Smooth muscle cell (in vitro differentiated cells): Measurements from ENCODE around the gene LMX1A. TPM values are rescaled to one million over a fixed set of nuclear protein-coding genes. Genes with fewer than 3 reads are reported as not detected.

Experiments
- DNase-seq: peaks from one replicate; lab custom pipeline; 2025; ENCODE audit not compliant: unreplicated experiment; lab: John Stamatoyannopoulos, UW
- H2AFZ ChIP-seq: fragments of 200-600 bp; sonication (generic); 2 replicates; pipeline ENCODE4 v1.6.0; 2016; ENCODE audit warnings: antibody characterized with exemption, low read depth, mild to moderate bottlenecking
- H3F3A ChIP-seq: fragments of 200-600 bp; sonication (generic); 2 replicates; pipeline ENCODE4 v1.6.0; 2017; ENCODE audit warnings: antibody characterized with exemption, low read depth
- H3K27ac ChIP-seq: fragments of 200-600 bp; sonication (generic); 2 replicates; pipeline ENCODE4 v1.5.1; 2016; ENCODE audit warnings: low read depth, mild to moderate bottlenecking
- H3K27me3 ChIP-seq: fragments of 200-600 bp; sonication (generic); 2 replicates; pipeline ENCODE4 v1.6.1; 2016; ENCODE audit warnings: low read depth, mild to moderate bottlenecking
- H3K36me3 ChIP-seq: fragments of 200-600 bp; sonication (generic); 2 replicates; pipeline ENCODE4 v1.5.1; 2016; ENCODE audit warnings: low read depth
- H3K4me1 ChIP-seq: fragments of 200-600 bp; sonication (generic); 2 replicates; pipeline ENCODE4 v1.5.1; 2016; ENCODE audit warnings: low read depth
- H3K4me2 ChIP-seq: fragments of 200-600 bp; sonication (generic); 2 replicates; pipeline ENCODE4 v1.6.0; 2016; ENCODE audit warnings: mild to moderate bottlenecking
- H3K4me3 ChIP-seq: fragments of 200-600 bp; sonication (generic); 2 replicates; pipeline ENCODE4 v1.5.1; 2016; ENCODE audit warnings: mild to moderate bottlenecking
- H3K79me2 ChIP-seq: fragments of 200-600 bp; sonication (generic); 2 replicates; pipeline ENCODE4 v1.6.0; 2016; ENCODE audit warnings: low read depth, mild to moderate bottlenecking
- H3K9ac ChIP-seq: fragments of 200-600 bp; sonication (generic); 2 replicates; pipeline ENCODE4 v1.6.0; 2016; ENCODE audit warnings: low read depth
- H3K9me3 ChIP-seq: fragments of 200-600 bp; sonication (generic); replicated peaks from 2 replicates; pipeline ENCODE4 v1.5.1; 2016; ENCODE audit warnings: low read depth
- H4K20me1 ChIP-seq: fragments of 200-600 bp; sonication (generic); 2 replicates; pipeline ENCODE4 v1.6.0; 2016; ENCODE audit warnings: low read depth
- CTCF ChIP-seq: fragments of 200-600 bp; sonication (generic); IDR thresholded peaks from 2 replicates; pipeline ENCODE4 v1.5.1; 2017; ENCODE audit warnings: borderline replicate concordance, mild to moderate bottlenecking, antibody characterized with exemption; ENCODE audit not compliant: insufficient read depth, poor library complexity, severe bottlenecking
- WGBS: methylation state at CpG from one replicate; pipeline ENCODE4 v1.1.7; 2016; ENCODE audit warnings: low lambda C conversion rate; 5-methylcytosine and 5-hydroxymethylcytosine counted together
- polyA plus RNA-seq: library from polyadenylated mRNA; unstranded; fragments of >200 nt; fragmentation: Nextera tagmentation; extraction: Ambion mirVana; gene quantifications from 2 replicates; pipeline ENCODE4 v1.2.1, GENCODE V29; 2016
- total RNA-seq: library from RNA; depleted of rRNA; stranded (reverse); fragments of >200 nt; gene quantifications from 2 replicates; pipeline ENCODE4 v1.2.3, GENCODE V29; 2014

Gene LMX1A
- total and polyA plus RNA-seq, 2 experiments from 2014 or later: not detected

- Histone ChIP-seq H3K4me2 (no peak overlapping the region), H2AFZ (no peak overlapping the region), H4K20me1 (no peaks in the 10 kb centered on the region), H3K4me1 (no peaks in the 10 kb centered on the region), H3K27me3 (peaks cover 64% of the 10 kb centered on the region), H3K4me3 (no peak overlapping the region), H3F3A (no peaks in the 10 kb centered on the region), H3K36me3 (no peaks in the 10 kb centered on the region), H3K27ac (no peak overlapping the region), H3K9ac (no peak overlapping the region), H3K79me2 (no peaks in the 10 kb centered on the region), H3K9me3 (no peaks in the 10 kb centered on the region)
- DNase-seq: no peak
- 42% methylated on average over 2 of the region's 2 CpGs for WGBS
- TF ChIP-seq CTCF: no peak
Measured at GRCh38 chr1:165365341-165365740, 8.8 kb upstream of the LMX1A start.

GRCh38 chr1:165364568-165365133 is 8.1 kb upstream of the LMX1A start:
- H4K20me1 ChIP-seq: no peaks in the 10 kb centered on the region
- H3K36me3 ChIP-seq: no peaks in the 10 kb centered on the region
- no peak overlapping the region for H3K4me2 ChIP-seq
- DNase-seq: no peak
- TF ChIP-seq CTCF: no peak
- H3K9me3 ChIP-seq: no peaks in the 10 kb centered on the region
- no peak overlapping the region for H3K27ac ChIP-seq
- peaks cover 71% of the 10 kb centered on the region for H3K27me3 ChIP-seq
- no peak overlapping the region for H3K4me3 ChIP-seq
- H2AFZ ChIP-seq: no peak overlapping the region
- 73% methylated on average over 6 of the region's 6 CpGs for WGBS
- no peak overlapping the region for H3K9ac ChIP-seq
- H3K4me1 ChIP-seq: no peaks in the 10 kb centered on the region
- no peaks in the 10 kb centered on the region for H3F3A ChIP-seq
- H3K79me2 ChIP-seq: no peaks in the 10 kb centered on the region

GRCh38 chr1:165356876-165357275 is 361 bp upstream of the LMX1A start:
- Histone ChIP-seq H3K4me3 (no peak overlapping the region), H3K9ac (no peak overlapping the region), H4K20me1 (no peaks in the 10 kb centered on the region), H3F3A (no peaks in the 10 kb centered on the region), H2AFZ (no peak overlapping the region), H3K36me3 (no peaks in the 10 kb centered on the region), H3K27ac (no peak overlapping the region), H3K79me2 (no peaks in the 10 kb centered on the region), H3K4me1 (peaks cover 43% of the 10 kb centered on the region), H3K9me3 (no peaks in the 10 kb centered on the region), H3K4me2 (peak overlapping the region; percentile 87), H3K27me3 (peaks cover 99% of the 10 kb centered on the region)
- 5% methylated on average over 25 of the region's 25 CpGs for WGBS
- DNase-seq: no peak
- TF ChIP-seq CTCF: no peak
